CD4-positive, alpha-beta T cell (primary cell): ENCODE data around the gene ZSCAN1. TPM values are rescaled to one million over a fixed set of nuclear protein-coding genes. Genes with fewer than 3 reads are reported as not detected.

Experiments
- ATAC-seq: fragments of 200-7000 bp; cut with Tn5 transposase; one replicate; pipeline ENCODE4 v1.10.0; 2022; ENCODE audit warnings: mild to moderate bottlenecking; ENCODE audit not compliant: poor library complexity
- CTCF ChIA-PET: fragments of 350-600 bp; sonication (Branson Sonifier 250); formaldehyde crosslinking; loops from one replicate; lab custom pipeline; 2021; ENCODE audit warnings: antibody characterized with exemption, inconsistent platforms; lab: Charles Lee
- POLR2A ChIA-PET: fragments of 350-600 bp; sonication (Branson Sonifier 250); formaldehyde crosslinking; loops from one replicate; lab custom pipeline; 2021; ENCODE audit warnings: antibody characterized with exemption, inconsistent platforms; lab: Charles Lee
- DNase-seq, 14 experiments: peaks; one replicate each; pipeline ENCODE4 v3.0.0-alpha.2; 2013 to 2020; ENCODE audit warnings: mixed read lengths in 2 of 14
- H3K27ac ChIP-seq, 2 donors: one replicate each; pipeline versions ENCODE4 v1.5.1 to v1.7.0; 2013; ENCODE audit warnings: low read length in 2 of 2, low read depth in 1 of 2, mild to moderate bottlenecking in 1 of 2
- H3K27me3 ChIP-seq, 2 experiments: 1 replicate in 1 of 2; 2 replicates in 1 of 2; pipeline versions ENCODE4 v1.6.1 to v1.7.0; 2013; ENCODE audit warnings: low read length in 2 of 2, control low read depth in 1 of 2, mild to moderate bottlenecking in 1 of 2, moderate library complexity in 1 of 2; ENCODE audit not compliant: insufficient read depth in 2 of 2, control insufficient read depth in 1 of 2
- H3K36me3 ChIP-seq: one replicate; pipeline ENCODE4 v1.6.1; 2013; ENCODE audit warnings: low read length, control low read depth; ENCODE audit not compliant: insufficient read depth
- H3K4me1 ChIP-seq: one replicate; pipeline ENCODE4 v1.6.1; 2013; ENCODE audit warnings: low read length, control low read depth; ENCODE audit not compliant: insufficient read depth
- H3K4me3 ChIP-seq: one replicate; pipeline ENCODE4 v1.5.1; 2013; ENCODE audit warnings: mild to moderate bottlenecking, low read length, moderate library complexity
- H3K9me3 ChIP-seq, 2 experiments: 1 replicate in 1 of 2; 2 replicates in 1 of 2; pipeline versions ENCODE4 v1.6.1 to v1.7.0; 2013; ENCODE audit warnings: low read length in 2 of 2, mild to moderate bottlenecking in 2 of 2, control low read depth in 1 of 2, moderate library complexity in 1 of 2; ENCODE audit not compliant: control insufficient read depth in 1 of 2, insufficient read depth in 1 of 2
- H3K27ac Mint-ChIP-seq: one replicate; pipeline ENCODE4 v1.8.0; 2020; ENCODE audit warnings: mixed read lengths
- H3K27me3 Mint-ChIP-seq: one replicate; pipeline ENCODE4 v1.8.0; 2021; ENCODE audit warnings: mixed read lengths
- H3K36me3 Mint-ChIP-seq: one replicate; pipeline ENCODE4 v1.8.0; 2021; ENCODE audit warnings: low read depth, mixed read lengths
- H3K4me1 Mint-ChIP-seq: one replicate; pipeline ENCODE4 v1.8.0; 2021; ENCODE audit warnings: low read depth, mixed read lengths
- H3K4me3 Mint-ChIP-seq: one replicate; pipeline ENCODE4 v1.8.0; 2020; ENCODE audit warnings: mild to moderate bottlenecking, mixed read lengths
- H3K9me3 Mint-ChIP-seq: one replicate; pipeline ENCODE4 v1.8.0; 2020; ENCODE audit warnings: mixed read lengths
- CTCF ChIP-seq: fragments of 200-600 bp; IDR thresholded peaks from one replicate; pipeline ENCODE4 v1.8.0; 2022; ENCODE audit warnings: antibody characterized with exemption, mild to moderate bottlenecking
- intact Hi-C, 2 experiments: fragments of 100-400 bp; cut with DNase I in 1 of 2; cut with micrococcal nuclease in 1 of 2; formaldehyde crosslinking; loops; one replicate each; pipeline versions ENCODE4 v1.15.1 to v1.9.0; 2023 to 2025; cut with DNase I, micrococcal nuclease
- total RNA-seq, 174 experiments: library from RNA in 2 of 174; stranded (reverse) in 2 of 174; gene quantifications; one replicate each; pipeline ENCODE4 v1.2.3 and lab custom pipeline; 2021 to 2026

Gene ZSCAN1
- total RNA-seq, 2 experiments from 2014 or later, result not detected

GRCh38 chr19:58014141-58014540 is 19.7 kb upstream of the ZSCAN1 start:
- intact Hi-C loops, result no loop called here
- Mint-ChIP-seq H3K27me3 (peaks cover 6% of the 10 kb centered on the region), H3K4me1 (no peaks in the 10 kb centered on the region), H3K36me3 (peaks cover 22% of the 10 kb centered on the region), H3K27ac (no peak overlapping the region), H3K4me3 (no peak overlapping the region), H3K9me3 (peaks cover 6% of the 10 kb centered on the region)
- no peak for TF ChIP-seq CTCF
- no peak for DNase-seq
- Histone ChIP-seq H3K27me3 (peaks cover 0 to 6% of the 10 kb centered on the region in 2 experiments), H3K4me1 (peaks cover 8% of the 10 kb centered on the region), H3K36me3 (no peaks in the 10 kb centered on the region), H3K9me3 (peaks cover 39 to 80% of the 10 kb centered on the region in 2 experiments), H3K4me3 (no peak overlapping the region), H3K27ac (no peak overlapping the region)
- ChIA-PET CTCF (no interaction called here), POLR2A (no interaction called here)
- no peak for ATAC-seq

GRCh38 chr19:58020129-58020528 is 13.7 kb upstream of the ZSCAN1 start:
- H3K27me3 Mint-ChIP-seq, result peaks cover 11% of the 10 kb centered on the region
- Histone ChIP-seq H3K27me3 (peaks cover 0 to 2% of the 10 kb centered on the region in 2 experiments), H3K9me3 (peaks cover 7 to 79% of the 10 kb centered on the region in 2 experiments), H3K36me3 (no peaks in the 10 kb centered on the region), H3K4me3 (no peak overlapping the region), H3K27ac (no peak overlapping the region), H3K4me1 (no peaks in the 10 kb centered on the region)
- CTCF ChIA-PET, result no interaction called here
- peaks cover 18% of the 10 kb centered on the region for H3K36me3 Mint-ChIP-seq
- POLR2A ChIA-PET, result no interaction called here
- ATAC-seq (no peak), DNase-seq (no peak)
- no peak overlapping the region for H3K27ac Mint-ChIP-seq
- intact Hi-C loops, result no loop called here
- no peak for TF ChIP-seq CTCF
- H3K4me1 Mint-ChIP-seq, result no peaks in the 10 kb centered on the region
- no peak overlapping the region for H3K4me3 Mint-ChIP-seq
- peaks cover 5% of the 10 kb centered on the region for H3K9me3 Mint-ChIP-seq

- TF ChIP-seq CTCF, result no peak
- no peak overlapping the region for H3K27ac ChIP-seq
- ATAC-seq, result peak; percentile 95
- H3K27me3 ChIP-seq, result peaks cover 0 to 2% of the 10 kb centered on the region in 2 experiments
- intact Hi-C loops, result loop anchor here (1.0 to 2.0 kb wide), 2 partner anchors 133 to 134 kb away; no protein-coding TSS in a partner anchor
- Mint-ChIP-seq H3K36me3 (peaks cover 16% of the 10 kb centered on the region), H3K4me1 (no peaks in the 10 kb centered on the region), H3K27me3 (peaks cover 5% of the 10 kb centered on the region), H3K27ac (no peak overlapping the region), H3K4me3 (no peak overlapping the region), H3K9me3 (peaks cover 7% of the 10 kb centered on the region)
- H3K4me3 ChIP-seq, result no peak overlapping the region
- no peaks in the 10 kb centered on the region for H3K36me3 ChIP-seq
- H3K4me1 ChIP-seq, result no peaks in the 10 kb centered on the region
- DNase-seq, result peak in 8 of 14 experiments; percentile 7 to 69 (median 38)
- ChIA-PET POLR2A (interaction anchor here (1.0 kb wide), 1 partner anchor 133 kb away, joined by 3 read pairs; no protein-coding TSS in a partner anchor), CTCF (no interaction called here)
- H3K9me3 ChIP-seq, result peaks cover 10 to 80% of the 10 kb centered on the region in 2 experiments
These were observed 12.1 kb upstream of the ZSCAN1 start for GRCh38 chr19:58021541-58022282.
